SK-N-SH (cell line): Measurements from ENCODE around the gene FAP. TPM values are rescaled to one million over a fixed set of nuclear protein-coding genes. Genes with fewer than 3 reads are reported as not detected.

ENCODE experiments used
- CTCF ChIA-PET: fragments of 300-600, 350-600 bp; formaldehyde crosslinking; extraction: SDS; loops from one replicate; lab custom pipeline; 2021; lab: Yijun Ruan, JAX
- POLR2A ChIA-PET: fragments of 350-600 bp; sonication (Branson Sonifier 250); formaldehyde crosslinking; extraction: SDS; loops from one replicate; lab custom pipeline; 2020; ENCODE audit warnings: antibody characterized with exemption, inconsistent platforms; lab: Yijun Ruan, JAX
- DNase-seq: peaks from one replicate; pipeline ENCODE4 v3.0.0; 2012
- H2AFZ ChIP-seq: fragments of 200-600 bp; sonication (generic); 2 replicates; pipeline ENCODE4 v1.8.1; 2016; ENCODE audit warnings: antibody characterized with exemption, mild to moderate bottlenecking, low read depth
- H3F3A ChIP-seq: fragments of 200-600 bp; sonication (generic); replicated peaks from 2 replicates; pipeline ENCODE3; 2016; ENCODE audit warnings: antibody characterized with exemption, mild to moderate bottlenecking; ENCODE audit not compliant: insufficient read depth
- H3K27ac ChIP-seq, 2 experiments: fragments of 200-500 bp in 1 of 2; fragments of 200-600 bp in 1 of 2; sonication (Bioruptor generic) in 1 of 2; sonication (generic), shearing (Covaris generic) in 1 of 2; 2 replicates each; pipeline versions ENCODE4 v1.5.1 to v1.6.1; 2014 to 2016; ENCODE audit warnings: low read depth in 2 of 2, inconsistent platforms in 1 of 2, low read length in 1 of 2, mild to moderate bottlenecking in 1 of 2, mixed read lengths in 1 of 2
- H3K27me3 ChIP-seq: fragments of 200-600 bp; sonication (generic), shearing (Covaris generic); 2 replicates; pipeline ENCODE4 v1.6.1; 2016; ENCODE audit warnings: mixed run types; ENCODE audit not compliant: insufficient read depth
- H3K36me3 ChIP-seq, 2 experiments: fragments of 200-500 bp in 1 of 2; fragments of 200-600 bp in 1 of 2; sonication (Bioruptor generic) in 1 of 2; sonication (generic) in 1 of 2; replicated peaks in 1 of 2; 2 replicates each; pipeline versions ENCODE3 to v1.5.1; 2014 to 2016; ENCODE audit warnings: low read length in 1 of 2, mild to moderate bottlenecking in 1 of 2; ENCODE audit not compliant: insufficient read depth in 2 of 2, control insufficient read depth in 1 of 2
- H3K4me1 ChIP-seq, 2 experiments: fragments of 200-500 bp in 1 of 2; fragments of 200-600 bp in 1 of 2; sonication (Bioruptor generic) in 1 of 2; sonication (generic), shearing (Covaris generic) in 1 of 2; 2 replicates each; pipeline versions ENCODE4 v1.5.1 to v1.6.1; 2014 to 2016; ENCODE audit warnings: low read depth in 1 of 2, low read length in 1 of 2, mixed run types in 1 of 2; ENCODE audit not compliant: insufficient read depth in 2 of 2, control insufficient read depth in 1 of 2
- H3K4me2 ChIP-seq: fragments of 200-600 bp; sonication (generic), shearing (Covaris generic); 2 replicates; pipeline ENCODE4 v1.6.1; 2017; ENCODE audit warnings: mixed run types
- H3K4me3 ChIP-seq, 2 experiments: fragments of 200-500 bp in 1 of 2; fragments of 200-600 bp in 1 of 2; sonication (Bioruptor generic) in 1 of 2; sonication (generic), shearing (Covaris generic) in 1 of 2; 2 replicates each; pipeline versions ENCODE4 v1.5.1 to v1.8.1; 2014 to 2016; ENCODE audit warnings: low read depth in 2 of 2, inconsistent platforms in 1 of 2, low read length in 1 of 2, mild to moderate bottlenecking in 1 of 2, mixed read lengths in 1 of 2, moderate library complexity in 1 of 2
- H3K79me2 ChIP-seq: fragments of 200-600 bp; sonication (generic); 2 replicates; pipeline ENCODE4 v1.8.1; 2017; ENCODE audit warnings: mild to moderate bottlenecking; ENCODE audit not compliant: insufficient read depth
- H3K9ac ChIP-seq: fragments of 200-600 bp; sonication (generic); 2 replicates; pipeline ENCODE4 v1.6.1; 2017; ENCODE audit warnings: mixed run types
- H3K9me2 ChIP-seq: fragments of 200-600 bp; sonication (generic); 2 replicates; pipeline ENCODE4 v1.6.1; 2017; ENCODE audit warnings: mixed run types
- H3K9me3 ChIP-seq: fragments of 200-600 bp; sonication (generic); 2 replicates; pipeline ENCODE4 v1.6.1; 2017; ENCODE audit warnings: mixed run types, mild to moderate bottlenecking, moderate library complexity
- H4K20me1 ChIP-seq: fragments of 200-600 bp; sonication (generic); 2 replicates; pipeline ENCODE4 v1.6.1; 2017; ENCODE audit warnings: mild to moderate bottlenecking, mixed run types; ENCODE audit not compliant: insufficient read depth
- CHD2 ChIP-seq: fragments of 150-350 bp; IDR thresholded peaks from 2 replicates; pipeline ENCODE4 v1.6.1; 2018; ENCODE audit warnings: low read length; ENCODE audit not compliant: partially characterized antibody
- CTCF ChIP-seq: fragments of 200-600 bp; sonication (generic); IDR thresholded peaks from 2 replicates; pipeline ENCODE4 v1.6.1; 2017; ENCODE audit warnings: antibody characterized with exemption, mild to moderate bottlenecking, moderate library complexity
- ELF1 ChIP-seq: IDR thresholded peaks from 2 replicates; pipeline ENCODE4 v1.4.0; 2012
- EP300 ChIP-seq, 2 experiments: IDR thresholded peaks; 2 replicates each; pipeline versions ENCODE4 v1.4.0 to v1.6.1; 2012; ENCODE audit warnings: borderline replicate concordance in 1 of 2, low read depth in 1 of 2, low read length in 1 of 2
- FOSL2 ChIP-seq: IDR thresholded peaks from 2 replicates; pipeline ENCODE4 v1.4.0; 2012; ENCODE audit warnings: low read depth, mild to moderate bottlenecking, moderate library complexity, borderline replicate concordance
- FOXJ3 ChIP-seq: sonication (generic); formaldehyde crosslinking; IDR thresholded peaks from 2 replicates; pipeline ENCODE4 v1.5.1; 2020; ENCODE audit warnings: mild to moderate bottlenecking, missing genetic modification reagents
- FOXM1 ChIP-seq: IDR thresholded peaks from 2 replicates; pipeline ENCODE4 v1.4.0; 2012; ENCODE audit warnings: low read depth, mild to moderate bottlenecking
- GABPA ChIP-seq: IDR thresholded peaks from 2 replicates; pipeline ENCODE4 v1.4.0; 2012; ENCODE audit warnings: low read depth, mild to moderate bottlenecking
- GATA2 ChIP-seq: sonication (generic); formaldehyde crosslinking; IDR thresholded peaks from 2 replicates; pipeline ENCODE4 v1.5.0; 2020; ENCODE audit warnings: mild to moderate bottlenecking, missing genetic modification reagents
- IRF3 ChIP-seq: fragments of 150-350 bp; IDR thresholded peaks from 2 replicates; pipeline ENCODE4 v1.6.1; 2016; ENCODE audit warnings: mild to moderate bottlenecking, low read depth, low read length
- JUND ChIP-seq: IDR thresholded peaks from 2 replicates; pipeline ENCODE4 v1.4.0; 2012
- MAX ChIP-seq: IDR thresholded peaks from 2 replicates; pipeline ENCODE4 v1.4.0; 2012; ENCODE audit warnings: low read depth
- MEF2A ChIP-seq: IDR thresholded peaks from 2 replicates; pipeline ENCODE4 v1.4.0; 2012; ENCODE audit warnings: low read depth, borderline replicate concordance
- MXI1 ChIP-seq: IDR thresholded peaks from 2 replicates; pipeline ENCODE4 v1.6.1; 2012; ENCODE audit warnings: mild to moderate bottlenecking, low read depth, low read length, improper control_type of control experiment
- NFIC ChIP-seq: IDR thresholded peaks from 2 replicates; pipeline ENCODE4 v1.4.0; 2012; ENCODE audit warnings: borderline replicate concordance
- PBX3 ChIP-seq: IDR thresholded peaks from 2 replicates; pipeline ENCODE4; 2012
- REST ChIP-seq: IDR thresholded peaks from 2 replicates; pipeline ENCODE4 v1.6.1; 2012; ENCODE audit warnings: mild to moderate bottlenecking, low read depth, low read length, moderate library complexity
- RFX5 ChIP-seq: IDR thresholded peaks from 2 replicates; pipeline ENCODE4 v1.6.1; 2012; ENCODE audit warnings: mild to moderate bottlenecking, improper control_type of control experiment, low read length
- RXRA ChIP-seq: IDR thresholded peaks from 2 replicates; pipeline ENCODE4 v1.4.0; 2012; ENCODE audit warnings: low read depth, mild to moderate bottlenecking, borderline replicate concordance
- SIN3A ChIP-seq: IDR thresholded peaks from 2 replicates; pipeline ENCODE4 v1.6.1; 2012; ENCODE audit warnings: low read depth, mild to moderate bottlenecking, low read length, moderate library complexity, borderline replicate concordance
- SMC3 ChIP-seq: IDR thresholded peaks from 2 replicates; pipeline ENCODE4 v1.6.1; 2012; ENCODE audit warnings: low read depth, low read length, improper control_type of control experiment
- TAF1 ChIP-seq: IDR thresholded peaks from 2 replicates; pipeline ENCODE4 v1.6.1; 2012; ENCODE audit warnings: low read depth, mild to moderate bottlenecking, low read length, moderate library complexity, borderline replicate concordance
- TCF12 ChIP-seq: IDR thresholded peaks from 2 replicates; pipeline ENCODE4 v1.4.0; 2012
- YY1 ChIP-seq: IDR thresholded peaks from 2 replicates; pipeline ENCODE4 v1.4.0; 2012; ENCODE audit warnings: low read depth, mild to moderate bottlenecking
- WGBS: methylation state at CpG from one replicate; pipeline ENCODE4 v1.1.6; 2017; ENCODE audit warnings: low lambda C conversion rate; 5-methylcytosine and 5-hydroxymethylcytosine counted together
- polyA plus RNA-seq, 3 experiments: library from polyadenylated mRNA; depleted of rRNA; stranded (reverse); fragments of >200 nt; gene quantifications; 2 replicates each; pipeline ENCODE4 v1.2.3, GENCODE V29; 2012

Gene FAP
- polyA plus RNA-seq, 1 of the 3 experiments (the other 2 are of a cell fraction), result 36.9 TPM

GRCh38 chr2:162261032-162261945 lies 18.0 kb upstream of the FAP start:
- H4K20me1 ChIP-seq, result no peaks in the 10 kb centered on the region
- H3K27me3 ChIP-seq, result no peaks in the 10 kb centered on the region
- no peak overlapping the region for H3K9ac ChIP-seq
- no peaks in the 10 kb centered on the region for H3K9me2 ChIP-seq
- peaks cover 28% of the 10 kb centered on the region for H3F3A ChIP-seq
- H3K36me3 ChIP-seq, result no peaks in the 10 kb centered on the region
- H3K79me2 ChIP-seq, result no peaks in the 10 kb centered on the region
- H3K9me3 ChIP-seq, result no peaks in the 10 kb centered on the region
- ChIA-PET CTCF (interaction anchor here (0.9 to 1.5 kb wide), 4 partner anchors 29 to 41 kb away, joined by 3 to 4 read pairs (median 3); no protein-coding TSS in a partner anchor), POLR2A (no interaction called here)
- no peak for DNase-seq
- peak overlapping the region in 1 of 2 experiments; percentile 27; a peak in 1 of 4 replicates for H3K4me3 ChIP-seq
- TF ChIP-seq TAF1 (no peak), PBX3 (peak; percentile 53; the same call in 1 of the 2 replicates), JUND (peak; percentile 60; the same call in 1 of the 2 replicates), FOXM1 (0 out of 2 replicates have a peak, but pooled peaks have one; percentile 19), REST (no peak), EP300 (IDR thresholded peaks at IDR 0.05; ENCODE audit: borderline replicate concordance in 1 of 2, low read depth in 1 of 2, low read length in 1 of 2) (peak in 1 of 2 experiments; percentile 41; a peak in 1 of 4 replicates), IRF3 (no peak), SMC3 (no peak), GATA2 (CRISPR knock-in tag) (no peak), CTCF (no peak), MAX (no peak), MEF2A (no peak), ELF1 (no peak), RFX5 (no peak), FOSL2 (peak; percentile 55; the same call in 1 of the 2 replicates), YY1 (no peak), MXI1 (no peak), RXRA (0 out of 2 replicates have a peak, but pooled peaks have one; percentile 9), NFIC (no peak; the same call in 1 of the 2 replicates), GABPA (no peak), TCF12 (peak; percentile 61), FOXJ3 (CRISPR knock-in tag) (no peak), SIN3A (no peak), CHD2 (no peak)
- H2AFZ ChIP-seq, result peak overlapping the region; percentile 78; the same call in 1 of the 2 replicates
- peak overlapping the region in 1 of 2 experiments; percentile 79; a peak in 2 of 4 replicates for H3K27ac ChIP-seq
- 37% methylated on average over 4 of the region's 4 CpGs for WGBS
- H3K4me2 ChIP-seq, result peak overlapping the region; percentile 78
- peaks cover 0 to 19% of the 10 kb centered on the region in 2 experiments; a peak in 3 of 4 replicates for H3K4me1 ChIP-seq
